Activated T-cell treated with anti-CD3 and anti-CD28 coated beads, Interleukin-2, amount 50 U/mL, for 1 hour (primary cell): ENCODE results near the gene NLRX1.
A peak's percentile ranks its signal among the peaks of the same experiment; 100 is the strongest.
"Not testable (repeated sequence)": the region's sequence is repeated elsewhere in the genome, so short reads cannot be mapped to it uniquely, and the experiment has no call there.

Experiments
- DNase-seq: peaks from one replicate; pipeline ENCODE4 v3.0.0-alpha.2; 2020

NLRX1 gene

GRCh38 chr11:119168471-119169281 is at the start of gene NLRX1:
TSS of gene NLRX1 (plus strand) at chr11:119168725. CDS start at chr11:119171404, 2,679 bp downstream.
- peak; percentile 81 for DNase-seq

GRCh38 chr11:119118946-119119345 is 49.6 kb upstream of the NLRX1 start:
- DNase-seq, result no peak

- no peak for DNase-seq
Observed at GRCh38 chr11:119120639-119121007, 47.9 kb upstream of the NLRX1 start.

- peak; percentile 99 for DNase-seq
Observed at GRCh38 chr11:119121008-119121810, 47.3 kb upstream of the NLRX1 start, which contains the start of gene HINFP. TSS of gene HINFP (plus strand) at chr11:119121580. CDS start at chr11:119126945, 5,365 bp downstream.

- DNase-seq, result no peak
Observed at GRCh38 chr11:119121811-119122124, 46.8 kb upstream of the NLRX1 start.

GRCh38 chr11:119125821-119126220 is 42.7 kb upstream of the NLRX1 start:
- no peak for DNase-seq

GRCh38 chr11:119126675-119127268 is 41.8 kb upstream of the NLRX1 start:
- no peak for DNase-seq

GRCh38 chr11:119130662-119131061 is 37.9 kb upstream of the NLRX1 start:
- DNase-seq, result no peak

- no peak for DNase-seq
Observed at GRCh38 chr11:119134389-119134978, 34.0 kb upstream of the NLRX1 start.

GRCh38 chr11:119139276-119139675 is 29.2 kb upstream of the NLRX1 start:
- DNase-seq, result not testable (repeated sequence)

GRCh38 chr11:119144825-119145486 is 23.6 kb upstream of the NLRX1 start:
- DNase-seq, result no peak

GRCh38 chr11:119145551-119145950 is 23.0 kb upstream of the NLRX1 start:
- no peak for DNase-seq

GRCh38 chr11:119147604-119148333 is 20.8 kb upstream of the NLRX1 start:
- no peak for DNase-seq

- DNase-seq, result no peak
Observed at GRCh38 chr11:119148720-119149017, 19.9 kb upstream of the NLRX1 start.

GRCh38 chr11:119149018-119149785 is 19.3 kb upstream of the NLRX1 start, which contains the start of gene ABCG4:
TSS of gene ABCG4 (plus strand) at chr11:119149052. CDS start at chr11:119149966, 914 bp downstream.
- peak; percentile 49 for DNase-seq

- DNase-seq, result no peak
Observed at GRCh38 chr11:119149786-119150275, 18.7 kb upstream of the NLRX1 start.

- no peak for DNase-seq
Observed at GRCh38 chr11:119152043-119152442, 16.5 kb upstream of the NLRX1 start.

- no peak for DNase-seq
Observed at GRCh38 chr11:119152604-119153003, 15.9 kb upstream of the NLRX1 start.

GRCh38 chr11:119153049-119153818 is 15.3 kb upstream of the NLRX1 start:
- DNase-seq, result no peak

GRCh38 chr11:119154178-119154577 is 14.3 kb upstream of the NLRX1 start:
- DNase-seq, result no peak
